ENCODE results near the gene CDS2. TPM values are rescaled to one million over a fixed set of nuclear protein-coding genes. Genes with fewer than 3 reads are reported as not detected.

The CDS2 gene
- total and polyA plus RNA-seq, 2 of the 13 experiments (the other 11 are each of a cell fraction or from before 2014, with no cell fraction given) = 81.3 to 153 TPM

DNA sequence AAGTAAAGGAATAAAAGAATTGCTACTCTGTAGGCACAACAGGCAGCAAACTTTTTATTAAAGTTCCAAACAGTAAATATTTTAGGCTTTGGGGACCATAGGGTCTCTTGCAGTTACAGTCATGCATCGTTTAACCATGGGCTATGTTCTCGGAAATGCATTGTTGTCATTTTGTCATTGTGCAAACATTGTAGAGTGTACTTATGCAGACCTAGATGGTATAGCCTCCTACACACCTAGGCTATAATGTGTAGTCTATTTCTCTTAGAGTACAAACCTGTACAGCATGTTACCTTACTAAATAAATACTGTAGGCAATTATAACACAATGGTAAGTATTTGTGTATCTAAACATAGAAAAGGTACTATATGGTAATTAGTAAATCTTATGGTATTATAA, 54.7 kb downstream of the CDS2 start:
- Histone ChIP-seq H4K20me1 (ENCODE audit: insufficient read depth, low read length) (no peaks in the 10 kb centered on the region), H3K4me2 (ENCODE audit: low read depth, low read length) (no peak overlapping the region), H3K36me3 (replicated peaks in 1 of 2; ENCODE audit: control insufficient read depth in 1 of 2, insufficient read depth in 2 of 2, low read length in 2 of 2) (peaks cover 34 to 92% of the 10 kb centered on the region in 2 experiments), H3K27ac (ENCODE audit: extremely low read length, insufficient read depth, low read length) (no peak overlapping the region), H3K4me3 (replicated peaks in 1 of 3; ENCODE audit: insufficient read depth in 1 of 3, low read depth in 2 of 3, low read length in 3 of 3) (no peak overlapping the region), H3K27me3 (ENCODE audit: control insufficient read depth in 1 of 2, insufficient read depth in 2 of 2, low read length in 2 of 2) (no peaks in the 10 kb centered on the region), H3K9ac (ENCODE audit: insufficient read depth, low read depth, low read length) (no peak overlapping the region), H3K79me2 (ENCODE audit: insufficient read depth, low read length) (no peaks in the 10 kb centered on the region), H2AFZ (ENCODE audit: low read length) (no peak overlapping the region), H3K9me3 (ENCODE audit: low read length) (no peaks in the 10 kb centered on the region), H3K4me1 (ENCODE audit: insufficient read depth, low read length) (peaks cover 27% of the 10 kb centered on the region)
- in situ Hi-C loops (cut with HindIII; ENCODE audit: extremely low pct_ligation_motif_present, low pct_unique_long_range_greater_than_20kb) (no loop called here), intact Hi-C loops (cut with micrococcal nuclease; ENCODE audit: unreplicated experiment) (no loop called here)
- BruUV-seq (replicated peaks) = no TSS peak
- 40% methylated on average over 2 of the region's 2 CpGs for WGBS (ENCODE audit: low lambda C conversion rate)
- DNase-seq (ENCODE audit: low spot score) (no peak), FAIRE-seq (no peak), ATAC-seq (peak; percentile 31; the same call in 2 of the 3 replicates)
- ChIA-PET CTCF (ENCODE audit: low intra/inter-chr PET ratio, low total read pairs) (no interaction called here), POLR2A (interaction anchor here (0.9 to 3.0 kb wide), 2 partner anchors 55 to 62 kb away, joined by 4 to 14 read pairs; partner anchors contain the start of genes CDS2 and PCNA)
- no peak for TF ChIP-seq MTF2 (CRISPR knock-in tag; IDR thresholded peaks at IDR 0.05; ENCODE audit: borderline replicate concordance)
- no peak for TF ChIP-seq SP140L (CRISPR knock-in tag; IDR thresholded peaks at IDR 0.05; ENCODE audit: borderline replicate concordance)
- TF ChIP-seq, protein P1, sequence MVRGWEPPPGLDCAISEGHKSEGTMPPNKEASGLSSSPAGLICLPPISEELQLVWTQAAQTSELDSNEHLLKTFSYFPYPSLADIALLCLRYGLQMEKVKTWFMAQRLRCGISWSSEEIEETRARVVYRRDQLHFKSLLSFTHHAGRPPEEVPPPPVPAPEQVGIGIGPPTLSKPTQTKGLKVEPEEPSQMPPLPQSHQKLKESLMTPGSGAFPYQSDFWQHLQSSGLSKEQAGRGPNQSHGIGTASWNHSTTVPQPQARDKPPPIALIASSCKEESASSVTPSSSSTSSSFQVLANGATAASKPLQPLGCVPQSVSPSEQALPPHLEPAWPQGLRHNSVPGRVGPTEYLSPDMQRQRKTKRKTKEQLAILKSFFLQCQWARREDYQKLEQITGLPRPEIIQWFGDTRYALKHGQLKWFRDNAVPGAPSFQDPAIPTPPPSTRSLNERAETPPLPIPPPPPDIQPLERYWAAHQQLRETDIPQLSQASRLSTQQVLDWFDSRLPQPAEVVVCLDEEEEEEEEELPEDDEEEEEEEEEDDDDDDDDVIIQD (CRISPR knock-in tag; IDR thresholded peaks at IDR 0.05; ENCODE audit: low read depth) = peak; percentile 91; the same call in 1 of the 2 replicates
- TF ChIP-seq FOXA3 (CRISPR knock-in tag; IDR thresholded peaks at IDR 0.05) = peak; percentile 45; the same call in 1 of the 2 replicates
- TF ChIP-seq KMT2A (CRISPR knock-in tag; IDR thresholded peaks at IDR 0.05) = no peak
- TF ChIP-seq RBFOX2 (IDR thresholded peaks at IDR 0.05; ENCODE audit: low read depth, low read length) = no peak
- no peak for TF ChIP-seq ZNF552 (CRISPR knock-in tag; IDR thresholded peaks at IDR 0.05; ENCODE audit: borderline replicate concordance)
- TF ChIP-seq, protein P2, sequence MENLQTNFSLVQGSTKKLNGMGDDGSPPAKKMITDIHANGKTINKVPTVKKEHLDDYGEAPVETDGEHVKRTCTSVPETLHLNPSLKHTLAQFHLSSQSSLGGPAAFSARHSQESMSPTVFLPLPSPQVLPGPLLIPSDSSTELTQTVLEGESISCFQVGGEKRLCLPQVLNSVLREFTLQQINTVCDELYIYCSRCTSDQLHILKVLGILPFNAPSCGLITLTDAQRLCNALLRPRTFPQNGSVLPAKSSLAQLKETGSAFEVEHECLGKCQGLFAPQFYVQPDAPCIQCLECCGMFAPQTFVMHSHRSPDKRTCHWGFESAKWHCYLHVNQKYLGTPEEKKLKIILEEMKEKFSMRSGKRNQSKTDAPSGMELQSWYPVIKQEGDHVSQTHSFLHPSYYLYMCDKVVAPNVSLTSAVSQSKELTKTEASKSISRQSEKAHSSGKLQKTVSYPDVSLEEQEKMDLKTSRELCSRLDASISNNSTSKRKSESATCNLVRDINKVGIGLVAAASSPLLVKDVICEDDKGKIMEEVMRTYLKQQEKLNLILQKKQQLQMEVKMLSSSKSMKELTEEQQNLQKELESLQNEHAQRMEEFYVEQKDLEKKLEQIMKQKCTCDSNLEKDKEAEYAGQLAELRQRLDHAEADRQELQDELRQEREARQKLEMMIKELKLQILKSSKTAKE (CRISPR knock-in tag; IDR thresholded peaks at IDR 0.05; ENCODE audit: borderline replicate concordance) = no peak
- no peak for TF ChIP-seq ARID2 (CRISPR knock-in tag; IDR thresholded peaks at IDR 0.05; ENCODE audit: borderline replicate concordance)
- TF ChIP-seq HMG20A (CRISPR knock-in tag; IDR thresholded peaks at IDR 0.05; ENCODE audit: borderline replicate concordance) = no peak; the same call in 1 of the 2 replicates
- no peak for TF ChIP-seq DMAP1 (CRISPR knock-in tag; IDR thresholded peaks at IDR 0.05)
- no peak for TF ChIP-seq ZNF337 (CRISPR knock-in tag; IDR thresholded peaks at IDR 0.05; ENCODE audit: borderline replicate concordance, low read depth)
- no peak for TF ChIP-seq HOXA5 (CRISPR knock-in tag; IDR thresholded peaks at IDR 0.05)
- no peak for TF ChIP-seq ZNF292 (CRISPR knock-in tag; IDR thresholded peaks at IDR 0.05; ENCODE audit: borderline replicate concordance, low read depth)
- TF ChIP-seq SAP130 (CRISPR knock-in tag; IDR thresholded peaks at IDR 0.05; ENCODE audit: low read depth) = peak; percentile 61
- TF ChIP-seq ZBTB20 (CRISPR knock-in tag; IDR thresholded peaks at IDR 0.05; ENCODE audit: borderline replicate concordance, low read depth) = peak; percentile 56; the same call in 1 of the 2 replicates
- no peak for TF ChIP-seq ZNF224 (CRISPR knock-in tag; IDR thresholded peaks at IDR 0.05)
- TF ChIP-seq, protein P3, sequence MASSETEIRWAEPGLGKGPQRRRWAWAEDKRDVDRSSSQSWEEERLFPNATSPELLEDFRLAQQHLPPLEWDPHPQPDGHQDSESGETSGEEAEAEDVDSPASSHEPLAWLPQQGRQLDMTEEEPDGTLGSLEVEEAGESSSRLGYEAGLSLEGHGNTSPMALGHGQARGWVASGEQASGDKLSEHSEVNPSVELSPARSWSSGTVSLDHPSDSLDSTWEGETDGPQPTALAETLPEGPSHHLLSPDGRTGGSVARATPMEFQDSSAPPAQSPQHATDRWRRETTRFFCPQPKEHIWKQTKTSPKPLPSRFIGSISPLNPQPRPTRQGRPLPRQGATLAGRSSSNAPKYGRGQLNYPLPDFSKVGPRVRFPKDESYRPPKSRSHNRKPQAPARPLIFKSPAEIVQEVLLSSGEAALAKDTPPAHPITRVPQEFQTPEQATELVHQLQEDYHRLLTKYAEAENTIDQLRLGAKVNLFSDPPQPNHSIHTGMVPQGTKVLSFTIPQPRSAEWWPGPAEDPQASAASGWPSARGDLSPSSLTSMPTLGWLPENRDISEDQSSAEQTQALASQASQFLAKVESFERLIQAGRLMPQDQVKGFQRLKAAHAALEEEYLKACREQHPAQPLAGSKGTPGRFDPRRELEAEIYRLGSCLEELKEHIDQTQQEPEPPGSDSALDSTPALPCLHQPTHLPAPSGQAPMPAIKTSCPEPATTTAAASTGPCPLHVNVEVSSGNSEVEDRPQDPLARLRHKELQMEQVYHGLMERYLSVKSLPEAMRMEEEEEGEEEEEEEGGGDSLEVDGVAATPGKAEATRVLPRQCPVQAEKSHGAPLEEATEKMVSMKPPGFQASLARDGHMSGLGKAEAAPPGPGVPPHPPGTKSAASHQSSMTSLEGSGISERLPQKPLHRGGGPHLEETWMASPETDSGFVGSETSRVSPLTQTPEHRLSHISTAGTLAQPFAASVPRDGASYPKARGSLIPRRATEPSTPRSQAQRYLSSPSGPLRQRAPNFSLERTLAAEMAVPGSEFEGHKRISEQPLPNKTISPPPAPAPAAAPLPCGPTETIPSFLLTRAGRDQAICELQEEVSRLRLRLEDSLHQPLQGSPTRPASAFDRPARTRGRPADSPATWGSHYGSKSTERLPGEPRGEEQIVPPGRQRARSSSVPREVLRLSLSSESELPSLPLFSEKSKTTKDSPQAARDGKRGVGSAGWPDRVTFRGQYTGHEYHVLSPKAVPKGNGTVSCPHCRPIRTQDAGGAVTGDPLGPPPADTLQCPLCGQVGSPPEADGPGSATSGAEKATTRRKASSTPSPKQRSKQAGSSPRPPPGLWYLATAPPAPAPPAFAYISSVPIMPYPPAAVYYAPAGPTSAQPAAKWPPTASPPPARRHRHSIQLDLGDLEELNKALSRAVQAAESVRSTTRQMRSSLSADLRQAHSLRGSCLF (CRISPR knock-in tag; IDR thresholded peaks at IDR 0.05; ENCODE audit: borderline replicate concordance) = no peak

Measured in HepG2 (cell line).